Ramos (cell line): ENCODE data around the gene H3-3A.

Source experiments
- in situ Hi-C: fragments of 300-500 bp; cut with MboI; formaldehyde crosslinking; loops from one replicate; pipeline ENCODE4 v1.14.3; 2022; ENCODE audit warnings: low sequenced_read_pairs; ENCODE audit not compliant: unreplicated experiment

Gene H3-3A

GRCh38 chr1:226051365-226051764 is 11.2 kb upstream of the H3-3A start:
- in situ Hi-C loops, result no loop called here

- in situ Hi-C loops, result no loop called here
Observed at GRCh38 chr1:226052061-226052460, 10.5 kb upstream of the H3-3A start.

- in situ Hi-C loops, result no loop called here
Observed at GRCh38 chr1:226054519-226055327, 7.8 kb upstream of the H3-3A start.

- in situ Hi-C loops, result no loop called here
Observed at GRCh38 chr1:226059709-226060108, 2.8 kb upstream of the H3-3A start.

- in situ Hi-C loops, result no loop called here
Observed at GRCh38 chr1:226060427-226060826, 2.1 kb upstream of the H3-3A start.

GRCh38 chr1:226061068-226061840 is 1.3 kb upstream of the H3-3A start:
- in situ Hi-C loops, result no loop called here

GRCh38 chr1:226061841-226062557 is 517 bp upstream of the H3-3A start:
- in situ Hi-C loops, result no loop called here

GRCh38 chr1:226063224-226063976 is 884 bp downstream of the H3-3A start:
- in situ Hi-C loops, result no loop called here

- in situ Hi-C loops, result no loop called here
Observed at GRCh38 chr1:226063977-226064815, 1.7 kb downstream of the H3-3A start.

GRCh38 chr1:226064816-226065248 is 2.3 kb downstream of the H3-3A start:
- in situ Hi-C loops, result no loop called here

- in situ Hi-C loops, result no loop called here
Observed at GRCh38 chr1:226066415-226067078, 4.0 kb downstream of the H3-3A start.

GRCh38 chr1:226069811-226070489 is 7.4 kb downstream of the H3-3A start:
- in situ Hi-C loops, result no loop called here

GRCh38 chr1:226072347-226072746 is 9.8 kb downstream of the H3-3A start:
- in situ Hi-C loops, result no loop called here

- in situ Hi-C loops, result no loop called here
Observed at GRCh38 chr1:226073184-226073950, 10.9 kb downstream of the H3-3A start.

- in situ Hi-C loops, result no loop called here
Observed at GRCh38 chr1:226074046-226074445, 11.5 kb downstream of the H3-3A start.

- in situ Hi-C loops, result no loop called here
Observed at GRCh38 chr1:226076378-226076777, 13.9 kb downstream of the H3-3A start.

GRCh38 chr1:226078374-226078773 is 15.9 kb downstream of the H3-3A start:
- in situ Hi-C loops, result no loop called here

- in situ Hi-C loops, result no loop called here
Observed at GRCh38 chr1:226082587-226082917, 20.0 kb downstream of the H3-3A start.
